Peyer's patch (tissue), 4 donors: ENCODE data around the gene TLL2. TPM values are rescaled to one million over a fixed set of nuclear protein-coding genes. Genes with fewer than 3 reads are reported as not detected.

Experiments used
- DNase-seq, 3 donors: peaks; one replicate each; pipeline ENCODE4 v3.0.0-alpha.2; 2017 to 2019
- H3K27ac ChIP-seq, 4 donors: fragments of 200-600 bp; sonication (generic); one replicate each; pipeline ENCODE4 v1.5.1; 2016 to 2019
- H3K27me3 ChIP-seq, 2 donors: fragments of 200-600 bp; sonication (generic); one replicate each; pipeline ENCODE4 v1.5.1; 2019
- H3K36me3 ChIP-seq, 3 donors: fragments of 200-600 bp; sonication (generic); one replicate each; pipeline ENCODE4 v1.5.1; 2016 to 2019
- H3K4me1 ChIP-seq, 4 donors: fragments of 200-600 bp; sonication (generic); one replicate each; pipeline ENCODE4 v1.5.1; 2016 to 2019
- H3K4me3 ChIP-seq, 4 donors: fragments of 200-600 bp; sonication (generic); 1 replicate in 3 of 4; 2 replicates in 1 of 4; pipeline ENCODE4 v1.5.1; 2016 to 2019; ENCODE audit warnings: mild to moderate bottlenecking in 1 of 4
- H3K9me3 ChIP-seq, 4 donors: fragments of 200-600 bp; sonication (generic); one replicate each; pipeline ENCODE4 v1.5.1; 2016 to 2019; ENCODE audit warnings: mild to moderate bottlenecking in 1 of 4
- CTCF ChIP-seq, 6 experiments: fragments of 450-650 bp in 4 of 6; fragments of 200-600 bp in 2 of 6; sonication (generic) in 1 of 6; IDR thresholded peaks; one replicate each; pipeline ENCODE4 v1.5.1; 2017 to 2019; ENCODE audit warnings: antibody characterized with exemption in 6 of 6, mild to moderate bottlenecking in 3 of 6, moderate library complexity in 1 of 6
- POLR2A ChIP-seq, 2 donors: fragments of 450-650 bp; IDR thresholded peaks; one replicate each; pipeline ENCODE4 v1.5.1; 2017; ENCODE audit warnings: antibody characterized with exemption in 2 of 2, mild to moderate bottlenecking in 2 of 2, moderate library complexity in 2 of 2
- total RNA-seq, 4 donors: library from RNA; depleted of rRNA; stranded (reverse); fragments of >200 nt; gene quantifications; one replicate each; pipeline ENCODE4 v1.1.0, GENCODE V29; 2016

The TLL2 gene
- total RNA-seq, 4 donors from 2014 or later: 0.27 to 0.83 (median 0.38) TPM; not detected in 1

- DNase-seq: no peak
- H3K4me3 ChIP-seq: no peak overlapping the region
- H3K9me3 ChIP-seq: no peaks in the 10 kb centered on the region
- H3K4me1 ChIP-seq: no peaks in the 10 kb centered on the region
- H3K27me3 ChIP-seq: no peaks in the 10 kb centered on the region
- TF ChIP-seq POLR2A (IDR thresholded peaks at IDR 0.05) (no peak), CTCF (IDR thresholded peaks at IDR 0.05) (no peak)
- H3K36me3 ChIP-seq: no peaks in the 10 kb centered on the region
- no peak overlapping the region for H3K27ac ChIP-seq
Observed at GRCh38 chr10:96400465-96400864, 113.3 kb downstream of the TLL2 start.

GRCh38 chr10:96397902-96398301 is 115.8 kb downstream of the TLL2 start:
- no peak for DNase-seq
- Histone ChIP-seq H3K4me1 (no peaks in the 10 kb centered on the region), H3K4me3 (no peak overlapping the region), H3K27me3 (no peaks in the 10 kb centered on the region), H3K27ac (no peak overlapping the region), H3K36me3 (no peaks in the 10 kb centered on the region), H3K9me3 (no peaks in the 10 kb centered on the region)
- TF ChIP-seq CTCF (IDR thresholded peaks at IDR 0.05): no peak
- no peak for TF ChIP-seq POLR2A (IDR thresholded peaks at IDR 0.05)

GRCh38 chr10:96395931-96396877 is 117.5 kb downstream of the TLL2 start:
- Histone ChIP-seq H3K4me3 (peak overlapping the region in 2 of 4 donors; percentile 25), H3K4me1 (no peaks in the 10 kb centered on the region), H3K27ac (no peak overlapping the region), H3K9me3 (no peaks in the 10 kb centered on the region), H3K27me3 (no peaks in the 10 kb centered on the region), H3K36me3 (no peaks in the 10 kb centered on the region)
- TF ChIP-seq POLR2A (IDR thresholded peaks at IDR 0.05) (no peak), CTCF (IDR thresholded peaks at IDR 0.05) (peak; percentile 30 to 85 (median 80))
- DNase-seq: peak; percentile 49 to 81 (median 72)

GRCh38 chr10:96390460-96390864 is 123.3 kb downstream of the TLL2 start:
- Histone ChIP-seq H3K27ac (no peak overlapping the region), H3K36me3 (no peaks in the 10 kb centered on the region), H3K27me3 (no peaks in the 10 kb centered on the region), H3K4me3 (no peak overlapping the region), H3K4me1 (no peaks in the 10 kb centered on the region), H3K9me3 (no peaks in the 10 kb centered on the region)
- no peak for TF ChIP-seq CTCF (IDR thresholded peaks at IDR 0.05)
- no peak for TF ChIP-seq POLR2A (IDR thresholded peaks at IDR 0.05)
- no peak for DNase-seq

GRCh38 chr10:96389785-96390184 is 123.9 kb downstream of the TLL2 start:
- H3K36me3 ChIP-seq: no peaks in the 10 kb centered on the region
- H3K27ac ChIP-seq: no peak overlapping the region

More at GRCh38 chr10:96389785-96390184, 123.9 kb downstream of the TLL2 start:
- Histone ChIP-seq H3K4me3 (no peak overlapping the region), H3K9me3 (no peaks in the 10 kb centered on the region), H3K27me3 (no peaks in the 10 kb centered on the region), H3K4me1 (no peaks in the 10 kb centered on the region)
- no peak for DNase-seq
- TF ChIP-seq POLR2A (IDR thresholded peaks at IDR 0.05) (no peak), CTCF (IDR thresholded peaks at IDR 0.05) (no peak)
